RWPE1 (cell line): ENCODE data around the gene GCGR.
A peak's percentile ranks its signal among the peaks of the same experiment; 100 is the strongest.
"Not testable (repeated sequence)": the region's sequence is repeated elsewhere in the genome, so short reads cannot be mapped to it uniquely, and the experiment has no call there.

Experiments
- CTCF ChIA-PET: fragments of 350-600 bp; sonication (Branson Sonifier 250); formaldehyde crosslinking; extraction: SDS; loops from one replicate; lab custom pipeline; 2021; lab: Yijun Ruan, JAX
- POLR2A ChIA-PET: fragments of 400-600 bp; formaldehyde crosslinking; extraction: SDS; loops from one replicate; lab custom pipeline; 2020; ENCODE audit warnings: antibody characterized with exemption; ENCODE audit not compliant: low non-redundant PET; lab: Yijun Ruan, JAX
- DNase-seq: peaks from one replicate; pipeline ENCODE4 v3.0.0; 2012; ENCODE audit warnings: low spot score
- H3K27ac ChIP-seq: fragments of 450-650 bp; 2 replicates; pipeline ENCODE4 v1.5.1; 2017
- TF ChIP-seq, protein P1 (sequence below): fragments of 450-650 bp; conservative IDR thresholded peaks from 2 replicates; pipeline ENCODE4 v1.5.1; 2017; ENCODE audit warnings: low read depth, mild to moderate bottlenecking

The GCGR gene

DNA sequence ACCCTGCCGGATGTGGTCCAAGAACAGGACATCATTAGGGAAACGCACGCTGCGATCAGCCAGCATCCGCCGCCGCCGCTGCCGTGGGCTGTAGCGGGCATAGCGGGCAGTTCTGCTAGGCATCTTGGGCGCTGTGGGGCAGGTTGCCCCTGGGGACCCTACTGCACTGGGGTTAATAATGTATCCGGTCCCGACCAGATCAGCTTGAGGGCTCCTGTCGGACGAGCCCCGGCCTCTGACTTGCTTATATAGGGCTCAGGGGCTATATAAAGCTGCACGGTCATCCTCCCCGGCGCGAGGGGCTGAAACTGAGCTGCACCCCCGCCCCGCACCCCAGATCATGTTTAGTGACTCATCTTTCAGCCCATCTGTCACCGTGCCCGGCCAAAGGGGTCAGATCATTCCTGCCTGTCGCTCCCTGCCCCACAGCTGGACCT, 30.9 kb downstream of the GCGR start, which contains the start of gene PPP1R27:
Gene PPP1R27, minus strand, starts transcription at position 220 of the 437 bp plus-strand sequence. Its CDS starts 97 bp downstream, at position 123.
- TF ChIP-seq, protein P1, sequence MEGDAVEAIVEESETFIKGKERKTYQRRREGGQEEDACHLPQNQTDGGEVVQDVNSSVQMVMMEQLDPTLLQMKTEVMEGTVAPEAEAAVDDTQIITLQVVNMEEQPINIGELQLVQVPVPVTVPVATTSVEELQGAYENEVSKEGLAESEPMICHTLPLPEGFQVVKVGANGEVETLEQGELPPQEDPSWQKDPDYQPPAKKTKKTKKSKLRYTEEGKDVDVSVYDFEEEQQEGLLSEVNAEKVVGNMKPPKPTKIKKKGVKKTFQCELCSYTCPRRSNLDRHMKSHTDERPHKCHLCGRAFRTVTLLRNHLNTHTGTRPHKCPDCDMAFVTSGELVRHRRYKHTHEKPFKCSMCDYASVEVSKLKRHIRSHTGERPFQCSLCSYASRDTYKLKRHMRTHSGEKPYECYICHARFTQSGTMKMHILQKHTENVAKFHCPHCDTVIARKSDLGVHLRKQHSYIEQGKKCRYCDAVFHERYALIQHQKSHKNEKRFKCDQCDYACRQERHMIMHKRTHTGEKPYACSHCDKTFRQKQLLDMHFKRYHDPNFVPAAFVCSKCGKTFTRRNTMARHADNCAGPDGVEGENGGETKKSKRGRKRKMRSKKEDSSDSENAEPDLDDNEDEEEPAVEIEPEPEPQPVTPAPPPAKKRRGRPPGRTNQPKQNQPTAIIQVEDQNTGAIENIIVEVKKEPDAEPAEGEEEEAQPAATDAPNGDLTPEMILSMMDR = no peak
- no peak for DNase-seq
- POLR2A ChIA-PET = interaction anchor here (0.5 kb wide), 1 partner anchor 162 kb away, joined by 4 read pairs; no protein-coding TSS in a partner anchor
- CTCF ChIA-PET = no interaction called here
- H3K27ac ChIP-seq = peak within 1 kb of the TSS; percentile 92

DNA sequence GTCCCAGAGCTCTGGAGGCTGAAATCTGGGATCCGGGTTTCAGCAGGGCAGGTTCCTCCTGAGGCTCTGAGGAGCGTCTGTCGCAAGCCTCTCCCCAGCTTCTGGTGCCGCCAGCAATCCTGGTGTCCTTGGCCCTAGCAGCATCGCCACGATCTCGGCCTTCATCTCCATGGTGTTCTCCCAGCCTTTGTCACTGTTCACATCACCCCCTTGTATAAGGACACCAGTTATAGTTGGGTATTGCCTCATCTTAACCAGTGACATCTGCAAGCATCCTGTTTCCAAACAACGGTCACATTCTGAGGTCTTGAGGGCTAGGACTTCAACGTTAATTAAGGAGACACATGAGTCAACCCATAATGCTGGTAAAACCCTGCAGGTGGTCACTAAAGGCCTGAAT, 33.7 kb downstream of the GCGR start:
- peak overlapping the region; percentile 100 for H3K27ac ChIP-seq
- ChIA-PET POLR2A (no interaction called here), CTCF (no interaction called here)
- TF ChIP-seq, protein P1 = no peak
- DNase-seq = no peak

DNA sequence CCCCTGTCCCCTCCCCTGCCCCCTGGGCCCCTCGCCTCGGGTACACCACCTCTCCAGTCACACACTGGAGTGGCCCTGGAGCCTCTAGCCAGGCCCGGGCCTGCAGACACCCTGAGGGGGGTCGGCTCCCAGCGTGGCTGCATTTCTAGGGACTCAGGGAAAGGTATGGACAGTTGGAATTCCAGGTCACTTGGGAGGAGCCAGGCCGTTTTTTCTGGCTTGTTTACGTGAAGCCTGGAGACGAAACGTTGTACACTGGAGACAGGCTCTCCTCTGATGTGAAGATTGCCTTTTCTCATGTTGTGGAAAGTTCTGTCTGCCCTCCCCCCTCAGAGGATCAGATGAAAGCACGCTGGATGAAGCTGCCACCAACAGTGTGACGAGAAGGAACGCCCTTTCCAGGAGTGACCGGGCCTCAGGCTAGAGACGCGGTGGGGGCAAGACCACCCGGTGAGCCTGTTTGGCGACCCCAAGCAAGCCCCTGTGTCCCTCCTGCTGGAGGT, 34.9 kb downstream of the GCGR start:
- POLR2A ChIA-PET = no interaction called here
- TF ChIP-seq, protein P1 = no peak
- CTCF ChIA-PET = interaction anchor here (0.6 to 0.8 kb wide), 2 partner anchors 15 to 319 kb away, joined by 4 read pairs; no protein-coding TSS in a partner anchor
- no peak for DNase-seq
- H3K27ac ChIP-seq = peak overlapping the region; percentile 100

DNA sequence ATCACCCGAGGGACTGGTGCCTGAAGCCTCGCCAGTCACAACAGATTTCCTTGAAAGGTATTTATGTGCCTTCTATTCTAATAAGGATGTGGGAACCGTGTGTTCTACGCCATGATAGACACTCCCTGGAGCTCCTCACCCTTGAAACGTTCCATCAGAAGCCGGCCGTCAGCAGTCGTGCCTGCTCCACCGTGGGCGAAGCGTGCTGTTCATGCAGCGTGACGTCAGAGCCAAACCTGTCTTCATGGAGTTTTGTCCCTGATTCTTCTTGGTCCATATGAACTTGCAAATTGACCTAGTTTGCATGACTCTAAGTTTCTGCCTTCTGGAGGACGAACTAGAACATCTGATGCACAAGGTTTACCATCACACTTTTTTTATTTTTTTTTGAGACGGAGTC, 35.4 kb downstream of the GCGR start:
- TF ChIP-seq, protein P1 = no peak
- H3K27ac ChIP-seq = peak overlapping the region; percentile 100
- DNase-seq = no peak
- ChIA-PET POLR2A (no interaction called here), CTCF (interaction anchor here (0.6 to 0.8 kb wide), 2 partner anchors 14 to 320 kb away, joined by 4 read pairs; no protein-coding TSS in a partner anchor)

DNA sequence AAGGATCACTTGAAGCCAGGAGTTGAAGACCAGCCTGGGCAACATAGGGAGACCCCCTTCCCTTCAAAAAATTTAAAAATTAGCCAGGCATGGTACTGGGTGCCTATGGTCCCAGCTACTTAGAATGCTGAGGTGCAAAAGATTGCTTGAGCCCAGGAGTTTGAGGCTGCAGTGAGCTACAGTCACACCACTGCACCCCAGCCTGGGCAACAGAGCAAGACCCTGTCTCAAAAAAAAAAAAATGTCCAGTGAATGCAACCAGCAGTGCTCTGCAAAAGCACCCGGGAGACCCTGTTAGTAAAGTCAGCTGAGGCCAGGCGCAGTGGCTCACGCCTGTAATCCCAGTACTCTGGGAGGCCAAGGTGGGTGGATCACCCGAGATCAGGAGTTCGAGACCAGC, 36.1 kb downstream of the GCGR start:
- DNase-seq, POLR2A ChIA-PET: not testable (repeated sequence)
- CTCF ChIA-PET = interaction anchor here (0.6 kb wide), 1 partner anchor 19 kb away, joined by 3 read pairs; no protein-coding TSS in a partner anchor
- peak overlapping the region; percentile 100 for H3K27ac ChIP-seq

DNA sequence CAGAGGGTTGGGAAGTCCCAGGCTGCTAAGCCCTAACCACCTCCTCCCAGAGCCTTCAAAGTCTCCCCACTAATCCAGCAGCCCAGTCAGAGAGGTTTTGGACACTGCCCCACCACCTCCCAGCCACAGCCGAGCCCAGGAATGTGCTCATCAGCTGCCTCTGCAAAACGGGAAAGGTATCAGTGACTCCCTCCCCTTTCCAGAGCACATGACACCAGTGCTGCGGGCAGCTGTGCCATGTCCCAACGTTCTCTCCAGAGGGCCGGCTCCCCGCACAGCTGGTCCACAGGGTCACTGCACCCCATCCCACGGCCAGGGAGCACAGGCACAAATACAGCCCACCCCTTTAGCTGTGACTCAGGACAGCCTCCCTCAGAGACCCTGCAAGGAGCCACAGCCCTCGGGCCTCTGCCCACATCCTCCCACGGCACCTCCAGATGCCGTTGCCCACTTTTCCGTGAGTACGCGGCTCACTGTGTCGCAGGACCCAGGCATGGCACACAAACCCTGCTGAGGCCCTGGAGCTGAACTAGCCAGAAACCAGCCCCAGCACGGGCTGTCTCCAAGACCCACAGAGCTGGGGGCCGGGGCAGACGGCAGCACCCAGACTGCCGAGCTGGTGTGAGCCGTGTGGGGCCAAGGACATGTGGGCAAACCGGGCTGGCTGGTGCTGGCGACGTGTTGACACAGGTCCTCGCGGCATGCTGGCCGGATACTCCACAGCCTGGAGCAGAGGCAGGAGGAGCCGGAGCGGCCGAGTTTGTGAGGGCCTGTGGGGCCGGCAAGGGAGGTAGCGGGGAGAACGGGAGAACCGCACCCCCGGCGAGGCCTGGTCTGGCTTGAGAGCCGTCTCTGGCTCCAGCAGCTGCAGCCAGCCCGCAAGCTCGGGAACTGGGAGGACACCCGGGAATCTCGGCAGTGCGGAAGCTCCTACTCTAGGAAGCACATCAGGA, 37.2 kb downstream of the GCGR start:
- peak; percentile 67 for DNase-seq
- ChIA-PET POLR2A (interaction anchor here (1.0 to 1.6 kb wide), 2 partner anchors 8 to 14 kb away, joined by 4 to 8 read pairs; partner anchors contain the start of gene MCRIP1), CTCF (interaction anchor here (0.6 to 1.2 kb wide), 4 partner anchors 14 to 1025 kb away, joined by 3 to 6 read pairs (median 3); no protein-coding TSS in a partner anchor)
- TF ChIP-seq, protein P1 = no peak
- H3K27ac ChIP-seq = peak overlapping the region; percentile 100
